ENCODE data around the gene AADAT.
"Not testable (repeated sequence)": the region's sequence is repeated elsewhere in the genome, so short reads cannot be mapped to it uniquely, and the experiment has no call there.

AADAT gene

GRCh38 chr4:170089274-170089667 is 485 bp downstream of the AADAT start:
- DNase-seq (ENCODE audit: low read depth) = peak; percentile 20

DNA sequence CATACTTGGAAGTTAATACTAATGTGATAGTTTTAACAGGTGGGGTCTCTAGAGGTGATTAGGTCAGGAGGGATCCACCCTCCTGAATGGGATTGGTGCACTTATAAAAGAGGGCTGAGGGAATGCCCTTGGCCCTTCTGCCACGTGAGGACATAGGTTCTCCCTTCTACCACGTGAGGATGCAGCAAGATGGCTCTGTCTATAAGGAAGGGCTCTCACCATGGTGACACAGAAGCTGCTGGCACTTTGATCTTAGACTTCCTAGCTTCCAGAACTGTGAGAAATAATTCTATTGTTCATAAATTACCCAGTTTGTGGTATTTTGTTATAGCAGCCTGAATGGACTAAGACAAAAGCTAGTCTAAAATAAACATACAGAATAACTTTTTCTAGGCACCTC is 1.0 kb downstream of the AADAT start:
- no peak for DNase-seq (ENCODE audit: low read depth)

GRCh38 chr4:170087163-170087700 is 2.5 kb downstream of the AADAT start:
- no peak for DNase-seq (ENCODE audit: low read depth)

GRCh38 chr4:170083541-170083940 is 6.2 kb downstream of the AADAT start:
- DNase-seq (ENCODE audit: low read depth) = no peak

- DNase-seq (ENCODE audit: low read depth) = no peak
Observed at GRCh38 chr4:170080496-170080895, 9.3 kb downstream of the AADAT start.

- DNase-seq (ENCODE audit: low read depth) = no peak
Observed at GRCh38 chr4:170079981-170080380, 9.8 kb downstream of the AADAT start.

DNA sequence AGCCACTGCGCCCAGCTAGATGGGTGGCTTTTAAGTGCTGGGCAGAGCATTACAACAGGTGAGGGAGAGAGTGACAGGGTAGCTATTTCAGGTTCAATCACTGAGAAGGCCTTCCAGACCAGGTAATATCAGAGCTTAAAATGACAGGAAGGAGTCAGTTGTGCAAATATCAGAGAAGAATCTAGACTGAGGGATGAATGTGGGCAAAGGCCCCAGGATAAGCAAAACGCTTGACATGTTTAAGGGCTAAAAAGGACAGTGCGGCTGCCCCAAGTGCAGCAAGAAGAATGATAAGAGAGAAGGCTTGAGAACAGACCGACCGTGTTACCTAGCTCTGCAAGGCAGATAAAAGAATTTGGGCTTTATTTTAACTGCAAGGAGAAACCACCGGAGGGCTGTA is 18.6 kb downstream of the AADAT start:
- DNase-seq (ENCODE audit: low read depth) = no peak

DNA sequence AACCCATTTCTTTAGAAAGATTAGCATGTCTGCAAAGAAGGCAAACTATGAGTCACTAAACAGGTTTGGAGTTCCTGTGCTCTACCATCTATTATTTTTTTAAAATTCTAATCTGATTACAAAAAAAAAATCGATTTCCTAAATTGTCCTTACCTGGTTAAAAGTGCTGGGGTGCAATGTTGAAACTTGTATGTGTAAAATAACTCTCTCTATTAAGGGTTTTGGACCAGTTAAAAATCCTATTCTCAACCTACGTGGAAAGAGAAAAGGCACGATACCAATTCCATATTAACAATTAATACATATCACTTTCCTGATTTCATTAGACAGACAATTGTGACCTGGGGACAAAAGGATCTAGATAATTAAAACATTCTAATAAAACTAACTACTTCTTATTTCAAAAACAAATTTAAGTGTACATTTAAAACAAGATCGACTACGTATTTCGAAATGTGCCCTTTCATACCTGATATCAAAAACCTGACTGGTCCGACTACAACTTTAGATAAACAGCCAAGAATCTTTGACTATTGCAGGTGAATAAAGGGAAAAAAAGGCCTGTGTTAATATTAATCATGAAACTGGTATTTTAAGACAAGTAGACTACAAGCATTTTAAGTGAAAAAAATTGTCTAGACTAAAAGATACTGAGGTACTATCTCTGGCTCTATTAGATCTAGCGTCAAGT is 21.2 kb downstream of the AADAT start:
- no peak for DNase-seq (ENCODE audit: low read depth)

DNA sequence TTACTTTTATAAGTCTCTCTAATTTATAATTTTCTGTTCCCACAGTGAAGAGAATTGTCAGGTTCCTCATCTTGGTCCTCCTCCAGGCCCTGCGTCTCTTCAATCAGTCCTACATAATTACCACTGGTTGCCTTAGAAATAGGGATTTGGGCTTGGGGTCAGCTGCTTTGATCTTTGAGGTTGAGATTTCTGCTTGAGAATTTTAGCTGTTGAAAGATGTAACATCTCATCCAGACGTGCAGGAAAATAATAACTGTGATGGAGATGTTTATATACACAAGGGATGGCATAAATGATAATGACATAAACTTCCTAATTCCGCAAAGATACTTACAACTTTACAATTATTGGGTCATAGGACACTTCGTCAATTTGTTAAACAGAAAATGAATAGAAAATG is 30.3 kb downstream of the AADAT start:
- DNase-seq (ENCODE audit: low read depth) = no peak

GRCh38 chr4:170058826-170059225 is 30.9 kb downstream of the AADAT start:
- no peak for DNase-seq (ENCODE audit: low read depth)

DNA sequence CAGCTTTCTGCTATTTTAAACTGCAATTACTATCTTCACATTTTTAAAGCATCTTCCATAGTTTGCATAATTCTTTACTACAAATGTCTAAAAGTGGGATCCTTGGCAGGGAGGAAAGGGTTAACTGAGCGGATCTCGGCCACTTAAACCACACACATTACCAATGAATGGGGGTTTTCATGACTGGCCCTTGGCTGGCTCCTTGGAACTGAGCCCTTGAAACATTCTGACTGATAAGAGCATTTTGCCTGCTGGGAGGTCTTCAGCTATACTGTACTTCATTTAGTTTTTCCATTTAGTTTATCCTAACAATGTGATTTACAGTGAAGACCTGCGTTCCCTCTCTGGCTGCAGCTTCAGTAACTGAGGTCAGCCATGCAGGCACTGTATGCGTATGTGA is 31.9 kb downstream of the AADAT start:
- DNase-seq (ENCODE audit: low read depth) = no peak

GRCh38 chr4:170052919-170053318 is 36.8 kb downstream of the AADAT start:
- no peak for DNase-seq (ENCODE audit: low read depth)

DNA sequence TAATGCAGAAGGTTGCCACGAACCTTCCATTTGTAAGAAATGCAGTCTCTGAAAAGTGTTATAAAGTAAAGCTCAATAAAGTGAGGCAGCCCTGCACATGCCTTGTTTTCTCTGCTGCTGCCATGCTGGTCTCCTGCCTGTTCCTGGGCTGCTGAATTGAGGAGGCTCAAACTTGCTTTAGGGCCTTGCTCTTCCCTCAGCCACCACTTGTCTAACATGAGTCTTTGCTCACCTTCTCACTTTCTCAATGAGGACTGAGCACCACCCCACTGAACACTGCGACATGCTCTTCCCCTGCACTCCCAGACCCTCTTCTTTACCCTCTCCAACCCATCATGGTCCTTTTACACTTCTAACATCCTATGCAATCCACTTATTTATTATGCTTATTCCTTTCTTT is 38.4 kb downstream of the AADAT start:
- no peak for DNase-seq (ENCODE audit: low read depth)

GRCh38 chr4:170049766-170050165 is 40.0 kb downstream of the AADAT start:
- no peak for DNase-seq (ENCODE audit: low read depth)

GRCh38 chr4:170047771-170048354 is 41.9 kb downstream of the AADAT start:
- DNase-seq (ENCODE audit: low read depth) = peak; percentile 56

- not testable (repeated sequence) for DNase-seq (ENCODE audit: low read depth)
Observed at GRCh38 chr4:170046156-170046555, 43.6 kb downstream of the AADAT start.

DNA sequence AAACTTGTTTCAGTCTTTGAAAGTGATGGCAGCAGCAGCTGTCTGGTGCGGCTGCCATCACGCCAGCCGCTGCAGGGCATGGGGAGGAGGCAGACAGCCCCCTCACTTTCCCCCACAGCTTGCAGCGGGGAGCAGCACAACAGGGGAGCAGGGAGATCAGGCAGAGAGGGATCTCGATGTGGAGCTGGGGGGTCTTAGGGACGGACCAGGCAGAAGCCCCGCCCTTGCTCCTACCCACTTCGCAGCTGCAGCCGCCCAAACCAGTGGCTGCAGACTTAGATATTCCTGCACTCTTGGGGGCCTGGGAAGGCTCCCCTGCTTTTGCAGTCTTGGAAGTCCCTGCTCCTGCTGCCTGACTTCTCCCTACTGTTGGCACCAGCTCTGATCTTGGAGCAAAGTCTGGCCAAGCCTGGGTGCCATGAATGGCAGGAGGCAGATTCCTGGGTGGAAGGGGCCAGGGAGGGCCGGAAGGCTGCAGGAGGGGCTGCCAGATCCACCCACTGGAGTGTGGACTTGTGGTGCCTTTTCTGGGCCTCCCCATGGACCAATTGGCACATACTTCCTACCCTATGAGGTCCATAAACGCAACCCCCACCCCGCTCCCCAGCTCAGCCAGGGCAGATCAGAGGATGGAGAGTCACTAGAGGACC is 49.6 kb downstream of the AADAT start:
- no peak for DNase-seq (ENCODE audit: low read depth)

GRCh38 chr4:170038769-170039168 is 51.0 kb downstream of the AADAT start:
- DNase-seq (ENCODE audit: low read depth) = no peak

GRCh38 chr4:170038232-170038631 is 51.5 kb downstream of the AADAT start:
- DNase-seq (ENCODE audit: low read depth) = no peak

- DNase-seq (ENCODE audit: low read depth) = no peak
Observed at GRCh38 chr4:170037481-170037880, 52.3 kb downstream of the AADAT start.

GRCh38 chr4:170035845-170036244 is 53.9 kb downstream of the AADAT start:
- no peak for DNase-seq (ENCODE audit: low read depth)

DNA sequence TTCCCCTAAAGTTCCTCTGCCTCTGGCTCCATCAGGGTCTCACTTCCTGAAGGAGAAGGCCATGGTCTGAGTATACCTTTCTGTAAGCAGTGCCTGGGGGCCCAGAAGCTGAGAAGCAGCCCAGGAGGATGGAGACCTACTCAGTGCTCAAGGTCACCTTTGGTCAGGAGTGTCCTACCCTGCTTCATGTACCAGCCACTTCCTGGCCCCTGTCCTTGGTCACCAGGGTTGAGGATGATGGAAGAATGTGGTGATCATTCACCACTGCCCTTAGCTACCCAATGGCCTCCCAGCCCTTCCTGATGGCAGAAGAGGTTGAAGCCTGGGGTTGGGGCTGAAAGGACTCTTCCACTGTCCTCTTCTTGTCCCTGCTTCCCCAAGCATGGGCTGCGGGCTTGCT is 54.5 kb downstream of the AADAT start:
- no peak for DNase-seq (ENCODE audit: low read depth)

- no peak for DNase-seq (ENCODE audit: low read depth)
Observed at GRCh38 chr4:170033999-170034398, 55.8 kb downstream of the AADAT start.

Data from fibroblast of gingiva (primary cell).